Stimulated activated CD8-positive, alpha-beta memory T cell treated with anti-CD3 and anti-CD28 coated beads, Interleukin-15, amount 100 ng/mL, for 4 hours (primary cell): Measurements from ENCODE around the gene ARMC9.

Source experiments
- DNase-seq, 2 donors: peaks; one replicate each; pipeline ENCODE4 v3.0.0-alpha.2; 2020; ENCODE audit warnings: low read depth in 2 of 2

Gene ARMC9

DNA sequence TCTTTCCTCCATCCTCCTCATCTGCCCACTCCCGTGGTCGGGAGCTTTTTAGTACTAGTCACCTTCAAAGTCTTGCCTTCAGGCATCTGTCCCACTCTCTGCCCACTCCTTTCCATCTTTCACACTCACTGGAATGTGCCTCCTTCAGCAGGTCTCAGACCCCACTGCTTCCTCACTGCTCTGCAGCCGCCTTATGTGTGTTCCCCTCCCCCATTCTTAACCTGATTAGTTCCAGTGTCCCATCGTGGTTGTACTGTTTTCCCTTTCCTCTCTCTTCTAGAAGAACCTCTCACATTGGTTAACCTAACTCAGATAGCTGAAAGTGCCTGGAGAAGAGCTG, 3.0 kb downstream of the ARMC9 start:
- DNase-seq: no peak

DNA sequence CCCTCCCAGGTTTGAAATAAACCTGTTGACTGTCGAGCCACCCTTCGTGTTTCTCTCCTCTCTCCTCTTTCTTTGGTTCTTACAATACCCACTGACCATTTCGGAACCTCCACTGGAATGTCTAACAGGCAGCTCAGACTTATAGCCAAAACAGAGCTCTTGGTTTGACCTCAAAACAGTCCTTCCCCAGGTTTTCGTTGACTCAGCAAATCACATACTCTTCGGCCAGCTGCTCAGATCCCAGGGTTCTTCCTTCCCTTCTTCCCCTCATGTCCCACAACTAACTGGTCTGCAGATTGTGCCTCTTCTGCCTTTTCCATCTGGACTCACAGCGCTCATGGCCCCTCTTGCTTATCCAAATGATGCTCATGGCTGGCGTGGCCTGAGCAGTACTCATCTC, 4.7 kb downstream of the ARMC9 start:
- no peak for DNase-seq

DNA sequence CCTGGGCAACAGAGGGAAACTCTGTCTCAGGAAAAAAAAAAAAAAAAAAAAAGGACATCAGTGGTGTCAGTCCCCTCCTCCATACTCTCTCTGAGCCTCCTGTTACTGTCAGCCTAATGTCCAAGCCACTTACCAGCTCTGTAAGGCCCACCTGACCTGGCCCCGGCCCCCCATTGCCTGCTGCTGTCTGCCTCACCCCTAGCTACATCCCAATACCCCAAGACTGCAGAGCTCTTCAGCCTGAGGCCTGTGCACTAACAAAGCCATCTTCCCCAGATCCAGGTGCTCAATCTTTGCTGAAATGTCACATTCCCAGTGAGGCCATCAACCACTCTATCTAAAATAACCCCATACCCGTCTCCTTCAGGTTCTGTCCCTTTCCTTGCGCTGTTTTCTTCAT, 5.7 kb downstream of the ARMC9 start:
- no peak for DNase-seq

DNA sequence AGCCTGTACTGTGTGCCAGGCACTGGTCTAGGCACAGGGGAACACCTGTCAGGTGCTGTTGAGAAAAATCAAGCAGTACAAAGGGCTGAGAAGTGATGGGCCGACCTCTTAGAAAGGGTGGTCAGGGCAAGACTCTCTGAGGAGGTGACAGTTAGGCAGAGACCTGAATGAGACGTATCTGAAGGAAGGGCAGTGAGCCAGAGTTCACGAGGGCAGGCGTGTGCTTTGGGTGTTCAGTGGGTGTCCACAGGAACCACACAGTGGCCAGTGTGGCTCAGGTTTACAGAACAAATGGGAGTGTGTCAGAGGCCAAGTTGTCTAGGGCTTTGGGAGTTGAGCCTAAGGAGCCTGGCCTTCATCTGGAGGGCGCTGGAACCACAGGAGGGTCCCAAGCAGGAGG, 6.2 kb downstream of the ARMC9 start:
- no peak for DNase-seq

DNA sequence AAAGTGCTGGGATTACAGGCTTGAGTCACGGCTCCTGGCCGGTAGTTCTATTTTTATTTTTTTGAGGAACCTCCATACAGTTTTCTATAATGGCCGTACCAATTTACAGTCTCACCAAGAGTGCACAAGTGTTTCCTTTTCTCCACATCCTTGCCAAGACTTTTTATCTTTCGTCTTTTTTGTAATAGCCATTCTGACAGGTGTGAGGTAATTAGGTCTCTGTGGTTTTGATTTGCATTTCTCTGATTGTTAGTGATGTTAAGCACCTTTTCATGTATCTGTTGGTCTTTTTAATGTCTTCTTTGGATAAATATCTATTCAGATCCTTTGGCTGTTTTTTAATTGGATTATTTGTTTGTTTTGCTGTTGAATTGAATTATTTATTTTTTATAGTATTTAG, 9.3 kb downstream of the ARMC9 start:
- DNase-seq: no peak

DNA sequence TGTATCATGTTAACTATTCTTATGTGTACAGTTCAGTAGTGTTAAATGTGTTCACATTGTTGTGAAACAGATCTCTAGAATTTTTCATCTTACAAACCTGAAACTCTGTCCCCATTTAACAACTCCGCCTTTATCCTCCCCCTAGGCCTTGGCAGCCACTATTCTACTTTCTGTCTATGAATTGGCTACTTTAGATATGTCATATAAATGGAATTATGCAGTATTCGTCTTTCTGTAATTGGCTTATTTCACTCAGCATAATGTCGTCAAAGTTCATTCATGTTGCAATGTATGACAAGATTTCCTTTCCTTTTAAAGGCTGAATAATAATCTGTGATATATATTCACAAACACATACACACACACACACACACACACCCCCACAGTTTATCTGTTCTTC, 12.4 kb downstream of the ARMC9 start:
- no peak for DNase-seq

DNA sequence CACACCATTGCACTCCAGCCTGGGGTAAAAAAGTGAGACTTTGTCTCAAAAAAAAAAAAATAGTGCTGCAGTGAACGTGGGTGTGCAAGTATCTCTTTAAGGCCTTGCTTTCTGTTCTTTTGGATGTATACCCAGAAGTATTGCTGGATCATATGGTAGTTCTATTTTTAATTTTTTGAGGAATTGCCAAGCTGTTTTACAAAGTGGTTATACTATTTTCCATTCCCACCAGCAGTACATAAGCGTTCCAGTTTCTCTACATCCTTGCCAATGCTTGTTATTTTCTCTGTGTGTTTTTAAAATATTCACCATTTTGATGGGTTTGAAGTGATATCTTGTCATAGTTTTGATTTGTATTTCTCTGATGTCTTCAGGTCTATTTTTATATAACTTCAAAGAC, 13.1 kb downstream of the ARMC9 start:
- DNase-seq: no peak

DNA sequence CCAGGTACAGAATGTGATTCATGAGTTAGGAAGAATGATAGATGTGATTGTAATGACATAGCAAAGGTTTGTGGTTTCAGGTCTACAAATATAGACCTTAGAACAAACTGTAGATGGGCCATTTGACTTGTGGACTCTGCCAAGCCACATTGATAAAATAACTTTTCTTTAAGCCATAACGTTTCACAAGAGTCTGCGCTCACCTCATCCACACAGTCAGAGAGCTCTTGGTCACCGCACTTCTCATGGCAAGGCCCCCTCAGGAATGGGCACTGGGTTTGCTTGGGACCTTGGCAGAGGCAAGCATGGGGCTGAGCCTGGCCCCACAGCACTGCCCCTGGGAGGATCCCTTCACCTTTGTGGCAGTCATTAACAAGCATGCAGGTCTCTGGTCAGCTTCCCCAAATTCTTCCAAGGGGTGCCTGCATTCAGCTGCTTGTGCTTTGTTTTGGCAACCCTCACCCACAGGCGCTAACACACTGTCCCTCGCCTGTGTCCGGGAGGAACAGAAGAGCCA, 14.0 kb downstream of the ARMC9 start:
- DNase-seq: no peak

DNA sequence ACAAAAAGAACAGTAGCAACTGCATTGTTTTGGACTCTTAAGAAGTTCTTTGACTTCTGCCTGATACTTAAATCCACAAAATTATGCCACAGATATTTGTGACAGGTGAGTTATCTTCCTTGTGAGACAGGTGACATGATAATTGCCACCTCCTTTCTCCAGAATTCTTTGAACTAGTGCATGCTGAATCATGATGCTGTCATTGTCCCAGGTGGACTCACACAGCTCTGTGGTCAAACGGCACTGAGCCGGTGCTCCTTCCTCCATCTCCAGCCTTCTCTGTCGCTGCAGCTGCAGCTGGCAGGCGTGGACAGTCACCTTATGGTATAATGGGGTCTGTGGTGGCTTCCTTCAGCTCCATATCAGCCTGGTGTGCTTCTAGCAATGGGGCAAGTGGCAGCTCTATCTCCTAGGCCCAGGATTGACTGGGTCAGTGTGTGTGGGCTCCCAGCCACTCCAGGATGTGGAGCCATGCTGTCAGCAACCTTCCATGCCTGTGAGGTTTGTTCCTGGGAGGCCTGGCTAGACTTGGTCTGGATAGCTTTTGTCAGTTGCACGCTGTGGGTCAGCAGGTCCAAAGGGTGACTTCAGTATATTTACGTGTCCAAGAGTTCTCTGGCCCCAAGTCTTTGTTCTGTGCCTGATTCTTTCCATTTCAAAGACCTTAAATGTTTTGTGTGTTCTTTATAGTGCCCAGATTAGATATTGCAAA, 15.7 kb downstream of the ARMC9 start:
- no peak for DNase-seq

DNA sequence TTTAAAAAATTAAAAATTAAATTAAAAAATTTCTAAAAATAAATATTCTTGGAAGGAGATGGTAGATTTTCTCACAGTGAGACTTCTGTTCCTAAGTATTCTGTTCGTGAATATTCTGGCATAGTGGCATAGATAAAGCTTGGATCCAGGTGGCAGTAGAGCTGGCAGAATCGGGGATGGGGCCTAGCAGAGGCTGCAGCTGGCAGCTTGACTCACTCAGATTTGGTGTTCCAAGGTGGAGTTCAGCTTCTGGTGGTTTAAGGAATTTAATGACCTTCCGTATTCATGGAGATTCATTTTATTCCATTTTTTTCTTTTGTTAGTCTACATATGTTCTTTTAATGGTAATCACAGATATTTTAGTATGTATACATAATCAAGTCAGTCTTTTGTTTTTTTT, 19.9 kb downstream of the ARMC9 start:
- no peak for DNase-seq

DNA sequence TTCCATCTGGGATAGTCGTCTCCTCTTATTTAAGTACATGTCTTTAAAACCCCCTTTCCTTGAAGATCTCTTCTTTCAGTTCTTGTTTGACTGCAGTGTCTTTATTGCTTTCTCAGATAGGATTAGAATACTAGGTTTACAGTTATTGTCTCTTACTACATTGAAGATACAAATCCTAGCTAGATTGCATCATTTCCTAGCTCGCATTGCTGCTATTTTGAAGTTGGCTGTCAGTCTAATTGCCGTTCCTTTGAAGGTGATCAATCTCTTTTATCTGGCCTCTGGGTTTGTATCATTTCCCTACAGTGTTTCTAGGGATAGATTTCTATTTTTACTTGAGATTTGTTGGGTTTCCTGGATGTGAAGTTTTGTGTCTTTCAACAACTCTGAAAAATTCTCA, 20.9 kb downstream of the ARMC9 start:
- no peak for DNase-seq

DNA sequence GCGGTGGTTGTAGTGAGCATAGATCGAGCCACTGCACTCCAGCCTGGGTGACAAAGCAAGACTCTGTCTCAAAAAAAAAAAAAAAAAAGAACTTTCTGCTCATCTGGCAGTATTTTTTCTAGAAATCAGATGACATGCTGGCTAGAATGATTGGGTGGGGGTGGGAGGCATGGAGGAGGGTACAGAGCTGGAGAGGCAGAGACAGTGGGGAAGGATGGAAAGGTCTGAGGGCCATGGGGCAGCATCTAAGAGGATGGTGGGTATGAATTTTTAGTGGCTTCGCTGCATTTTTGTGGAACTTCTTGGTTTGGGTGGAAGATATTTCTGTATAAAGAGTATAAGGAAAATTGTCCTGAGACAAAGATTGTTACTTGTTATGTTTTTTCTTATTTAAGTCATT, 23.3 kb downstream of the ARMC9 start:
- no peak for DNase-seq

DNA sequence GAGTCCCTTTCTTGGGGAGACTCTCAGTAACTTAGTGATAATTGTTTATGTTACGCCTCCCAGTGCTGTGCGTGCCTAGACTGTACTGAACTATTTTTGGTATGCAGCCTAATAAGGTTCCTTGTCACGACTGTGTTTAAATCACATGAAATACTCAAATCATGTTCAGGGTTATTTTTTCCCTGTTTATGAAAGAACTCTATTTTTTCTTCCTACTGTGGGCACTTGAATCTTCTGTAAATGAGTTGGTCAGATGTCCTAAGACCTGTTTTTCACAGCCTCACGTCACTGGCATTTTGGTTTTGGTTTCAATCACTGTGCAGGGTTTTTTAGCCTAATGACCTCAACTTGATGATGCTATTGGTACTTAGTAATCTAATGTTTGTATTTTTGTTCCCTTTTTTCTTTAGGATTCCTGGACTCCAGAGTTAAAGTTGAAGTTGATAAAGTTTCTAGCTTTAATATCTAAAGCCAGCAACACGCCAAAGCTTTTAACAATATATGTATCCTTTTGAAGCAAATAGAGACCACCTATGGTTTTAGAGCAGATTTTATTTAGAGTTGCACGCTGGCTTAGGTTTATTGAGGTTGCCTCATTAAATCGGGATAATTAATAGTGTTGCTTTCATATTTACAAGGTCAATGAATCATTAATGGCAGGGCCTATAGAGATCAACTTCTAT, 24.0 kb downstream of the ARMC9 start:
- DNase-seq: no peak

DNA sequence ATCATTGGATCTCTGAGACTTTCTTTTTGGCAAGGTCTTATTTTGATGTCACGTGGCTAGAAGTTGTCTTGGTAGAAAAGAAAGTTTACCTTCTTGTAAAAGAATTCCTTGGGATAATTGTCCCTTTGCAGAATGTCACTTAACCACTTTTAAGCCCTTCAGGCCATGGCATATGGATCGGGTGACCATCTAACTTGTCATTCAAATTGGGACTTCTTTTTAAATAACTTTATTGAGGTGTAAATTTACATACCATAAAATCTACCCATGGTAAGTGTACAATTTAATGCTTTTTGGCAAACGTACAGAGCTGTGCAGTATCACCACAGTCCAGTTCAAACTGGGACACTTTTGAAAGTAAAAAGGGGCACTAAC, 24.6 kb downstream of the ARMC9 start:
- DNase-seq: no peak

DNA sequence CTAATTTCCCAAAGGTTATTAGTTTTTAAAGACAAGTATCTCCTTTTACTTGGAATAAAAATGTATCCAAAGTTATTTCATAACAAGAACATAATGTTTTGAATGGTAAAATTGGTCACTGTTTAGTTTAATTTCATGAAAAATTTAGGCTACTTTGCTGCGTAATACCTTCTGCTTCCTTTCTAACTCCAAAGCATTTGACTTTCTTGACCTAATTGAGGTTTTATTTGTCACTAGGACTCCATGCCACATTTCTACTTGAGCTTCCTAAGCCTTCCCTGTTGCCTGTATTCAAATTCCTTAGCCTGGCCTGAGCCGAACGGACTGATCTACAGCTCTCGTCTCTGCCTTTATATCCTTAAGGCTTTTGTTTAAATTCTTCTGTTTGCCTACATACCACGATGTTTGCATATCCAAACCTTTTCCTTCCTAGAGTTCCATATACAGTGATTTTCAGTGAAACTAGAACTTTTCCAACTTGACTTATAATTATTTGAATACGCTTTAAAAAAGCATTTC, 25.1 kb downstream of the ARMC9 start:
- no peak for DNase-seq

DNA sequence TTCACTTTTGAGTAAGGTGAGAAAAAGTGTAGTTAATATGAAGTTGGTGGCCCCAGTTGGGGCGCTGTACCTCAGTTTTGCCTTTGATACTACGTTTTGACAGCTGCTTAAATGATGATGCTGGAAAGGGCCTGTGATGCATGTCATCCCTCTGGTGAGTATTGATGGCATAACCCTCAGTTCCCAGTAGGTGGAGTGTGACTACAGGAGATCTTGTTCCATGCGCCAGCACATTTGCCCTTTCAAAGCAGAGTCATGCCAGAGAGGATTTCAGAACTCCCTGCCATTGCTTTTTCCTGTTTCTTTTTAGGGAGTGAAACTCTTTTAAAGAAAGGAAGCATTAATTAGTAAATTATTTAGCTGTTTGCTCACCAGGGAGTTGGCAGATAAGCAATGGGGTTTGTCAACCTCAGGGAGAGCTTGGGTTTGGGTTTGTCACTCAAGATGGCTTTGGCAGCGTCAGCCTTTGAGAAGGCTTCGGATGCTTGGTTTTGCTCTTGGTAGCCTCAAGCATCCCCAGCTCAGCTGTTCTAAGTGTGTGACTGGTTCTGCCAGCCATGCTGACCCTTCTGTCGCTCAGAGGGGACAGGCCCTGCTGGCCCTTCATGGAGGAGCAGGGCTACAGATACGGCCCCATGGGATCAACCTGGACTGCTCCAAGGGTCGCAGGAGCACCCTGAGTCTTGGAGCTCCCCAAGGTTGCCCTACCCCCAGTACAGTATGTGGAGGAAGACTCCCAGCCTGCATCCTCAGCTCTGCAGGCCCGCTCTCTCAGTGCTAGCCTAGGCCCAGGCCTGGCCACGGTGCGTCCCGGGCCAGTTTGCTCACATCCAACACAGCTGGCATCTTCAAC, 29.1 kb downstream of the ARMC9 start:
- peak in 1 of 2 donors; percentile 12 for DNase-seq

DNA sequence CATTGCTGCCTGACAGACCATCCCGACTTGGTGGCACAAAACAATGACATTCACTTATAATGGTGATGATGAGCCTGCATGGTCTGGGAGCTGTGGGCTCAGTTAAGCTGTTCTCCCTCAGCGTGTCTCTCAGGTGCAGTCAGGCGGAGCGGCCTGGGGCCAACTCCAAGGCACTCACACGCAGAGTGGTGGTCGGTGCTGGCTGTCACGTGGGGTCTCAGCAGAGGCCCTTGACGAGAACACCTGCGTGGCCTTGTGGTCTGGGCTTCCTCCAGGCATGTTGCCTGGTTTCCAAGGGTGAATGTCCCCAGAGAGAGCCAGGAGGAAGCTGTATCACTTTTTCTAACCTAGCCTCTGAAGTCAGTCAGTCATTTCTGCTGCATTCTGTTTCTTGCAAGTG, 29.8 kb downstream of the ARMC9 start:
- no peak for DNase-seq

DNA sequence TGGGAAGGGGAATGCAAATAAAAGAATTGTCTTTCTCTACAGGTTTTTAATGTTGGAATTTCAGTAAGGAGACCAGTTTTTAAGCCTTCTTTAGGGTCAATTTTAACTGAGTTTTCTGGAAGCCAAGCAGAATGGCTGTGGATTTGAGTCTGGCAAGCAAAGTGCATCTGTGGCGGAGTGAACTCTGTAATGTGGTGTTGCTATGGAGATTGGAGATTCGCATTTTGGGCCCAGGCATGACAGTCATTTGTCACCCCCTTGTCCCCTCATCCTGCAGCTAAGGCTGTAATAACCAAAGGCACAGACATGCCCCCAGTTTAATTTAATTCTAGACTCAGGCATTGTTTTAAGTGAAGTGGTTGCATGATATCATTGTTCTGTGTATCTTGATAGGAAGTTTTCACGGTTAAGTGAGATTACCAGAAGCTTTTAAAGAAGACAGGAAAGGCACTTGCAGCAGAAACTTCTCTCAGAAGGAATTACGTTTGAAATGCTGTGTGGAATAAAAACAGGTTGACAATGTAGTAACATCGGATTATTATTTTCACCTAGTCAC, 30.6 kb downstream of the ARMC9 start:
- no peak for DNase-seq

DNA sequence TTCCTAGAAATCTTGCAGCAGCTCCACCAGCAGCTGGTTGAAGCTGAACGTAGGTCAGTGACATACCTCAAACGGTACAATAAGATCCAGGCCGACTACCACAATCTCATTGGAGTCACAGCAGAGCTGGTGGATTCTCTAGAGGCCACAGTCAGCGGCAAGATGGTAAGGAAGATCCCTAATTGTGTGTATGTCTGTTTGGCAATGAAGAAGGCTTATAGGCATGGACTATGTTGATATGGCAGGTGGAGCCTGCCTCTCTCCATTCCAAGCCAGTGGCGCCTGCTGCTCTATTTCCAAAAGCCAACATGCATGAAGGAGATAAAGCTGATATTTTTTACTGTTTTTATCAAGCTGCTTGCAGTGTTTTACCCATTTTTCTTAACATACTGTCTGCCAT, 36.8 kb downstream of the ARMC9 start:
- no peak for DNase-seq

DNA sequence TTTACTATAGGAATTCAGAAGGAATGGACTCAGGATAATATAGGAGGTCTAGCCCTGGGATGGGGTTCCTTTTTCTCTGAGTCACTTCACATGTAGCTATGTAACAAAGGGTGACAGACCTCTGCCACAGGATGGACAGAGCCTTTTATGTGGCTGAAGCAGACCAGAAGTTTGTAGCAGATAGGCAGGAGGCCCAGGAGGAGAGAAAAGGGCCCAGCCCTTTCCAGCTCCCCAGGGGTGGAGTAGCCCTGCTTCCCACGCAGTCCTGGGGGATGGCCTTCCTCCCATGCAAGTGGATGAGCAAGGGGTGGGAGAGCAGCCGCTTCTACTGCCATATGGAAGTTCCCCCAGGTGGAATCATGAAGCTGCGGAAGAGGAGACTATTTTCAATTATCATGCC, 40.3 kb downstream of the ARMC9 start:
- no peak for DNase-seq

DNA sequence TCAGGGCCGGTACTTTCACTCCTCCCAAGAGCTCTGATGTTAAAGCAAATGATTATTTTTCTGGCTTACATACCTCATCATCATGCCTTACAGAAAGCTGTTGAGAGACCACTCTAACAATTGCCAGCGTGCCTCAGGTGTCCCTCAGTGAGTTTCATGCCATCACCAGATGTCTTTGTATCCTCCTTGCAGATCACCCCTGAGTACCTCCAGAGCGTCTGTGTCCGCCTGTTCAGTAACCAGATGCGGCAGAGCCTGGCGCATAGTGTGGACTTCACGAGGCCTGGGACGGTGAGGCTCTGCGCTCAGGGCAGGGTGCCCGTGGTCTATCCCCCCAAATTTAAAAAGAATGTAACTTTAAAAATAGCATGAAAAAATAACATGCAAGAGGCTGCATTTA, 41.3 kb downstream of the ARMC9 start:
- DNase-seq: no peak

DNA sequence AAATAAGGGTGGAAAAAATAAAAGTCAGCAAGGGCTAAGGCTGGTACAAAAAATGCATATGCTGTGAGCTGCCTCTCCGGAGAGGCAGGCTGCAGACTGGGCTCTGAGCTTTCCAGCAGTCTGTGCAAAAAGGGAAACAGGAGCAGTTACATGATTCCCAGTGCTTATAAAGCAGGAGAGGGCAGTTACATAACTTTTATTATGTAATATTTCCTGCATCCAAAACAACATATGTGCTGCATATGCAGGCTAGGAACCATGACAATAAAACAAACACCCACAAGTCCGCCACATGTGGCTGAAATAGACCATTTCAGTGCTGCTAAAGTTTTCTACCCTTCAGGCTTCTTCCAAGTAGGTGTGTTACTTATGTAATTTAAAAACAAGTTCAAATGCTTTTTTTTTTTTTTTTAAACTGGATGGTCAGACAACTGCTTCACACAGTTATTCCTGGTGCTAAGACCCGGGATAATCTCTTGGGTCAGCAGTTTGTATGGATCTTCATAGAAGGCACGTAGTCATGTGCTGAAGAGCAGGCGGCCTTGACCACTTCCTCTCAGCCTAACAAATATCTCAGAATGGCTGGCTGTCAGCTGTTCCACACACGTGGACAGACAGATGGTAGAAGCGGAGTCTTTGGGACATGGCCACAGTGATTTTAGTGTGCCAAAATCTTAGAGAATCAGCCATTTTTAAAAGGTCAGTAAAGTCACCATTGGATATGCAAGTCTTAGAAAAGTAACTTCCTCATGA, 43.5 kb downstream of the ARMC9 start:
- DNase-seq: no peak
